Measurements from ENCODE around the gene PRDM16. TPM values are rescaled to one million over a fixed set of nuclear protein-coding genes. Genes with fewer than 3 reads are reported as not detected.

Gene PRDM16
- total RNA-seq, 1 experiment from 2014 or later, result 22.3 TPM

DNA sequence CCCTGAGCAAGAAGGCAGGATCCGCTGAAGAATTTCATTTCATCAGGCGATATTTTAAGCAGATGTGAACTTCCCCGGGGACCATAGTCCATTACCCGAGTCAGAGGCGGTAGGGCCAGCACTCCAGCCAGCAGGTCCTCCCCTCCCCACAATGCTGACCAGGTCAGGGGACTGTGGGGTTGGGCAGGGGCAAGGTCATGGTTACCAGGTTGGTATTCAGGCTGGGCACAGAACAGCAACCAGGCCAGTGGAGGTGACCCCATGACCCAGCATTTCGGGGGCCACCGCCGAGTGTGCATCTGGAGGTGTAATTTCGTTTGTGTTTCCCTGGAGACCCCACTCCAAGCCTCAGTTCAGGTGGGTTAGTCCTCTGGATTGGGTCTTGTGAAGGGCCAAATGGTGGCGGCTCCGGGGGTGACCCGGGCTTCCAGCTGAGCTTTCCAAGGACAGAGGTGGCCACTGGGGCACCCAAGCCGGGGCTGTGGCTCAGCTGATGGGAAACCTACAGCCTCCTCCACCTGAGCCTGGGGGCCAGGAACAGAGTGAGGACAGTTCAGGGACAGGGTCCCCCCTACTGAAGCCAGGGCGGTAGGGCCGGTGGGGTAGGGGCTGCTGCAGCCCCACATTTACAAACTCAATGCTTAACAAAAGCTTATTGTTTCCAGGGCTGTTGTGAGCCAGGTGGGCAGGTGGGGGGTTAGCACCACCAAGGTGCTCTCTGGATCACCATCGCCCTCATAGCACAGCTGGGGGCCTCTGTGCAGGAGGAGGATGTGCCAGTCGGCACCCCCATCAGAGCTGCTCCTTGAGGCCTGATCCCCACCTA is 2.8 kb downstream of the PRDM16 start:
- TSS peak; percentile 25 for BruUV-seq (replicated peaks)
- Histone ChIP-seq H3K27ac (ENCODE audit: low read length) (peak overlapping the region; percentile 97), H3K27me3 (ENCODE audit: control insufficient read depth, insufficient read depth, low read length) (no peaks in the 10 kb centered on the region), H3K4me3 (ENCODE audit: low read depth in 2 of 2, low read length in 2 of 2) (peak overlapping the region; percentile 48 to 60), H3K4me1 (ENCODE audit: control insufficient read depth, insufficient read depth, low read length) (peaks cover 46% of the 10 kb centered on the region), H3K9me3 (ENCODE audit: control insufficient read depth, insufficient read depth, low read depth, low read length) (no peaks in the 10 kb centered on the region), H3K36me3 (ENCODE audit: control insufficient read depth, insufficient read depth, low read length) (no peaks in the 10 kb centered on the region; the same call in 1 of the 2 replicates)
- DNase-seq (ENCODE audit: low read depth, low spot score), result no peak
- in situ Hi-C loops (cut with HindIII; ENCODE audit: low pct_unique_long_range_greater_than_20kb, low sequenced_read_pairs), result no loop called here
- peak; percentile 3 for ATAC-seq
- ChIA-PET POLR2A (no interaction called here), CTCF (no interaction called here)
- intact Hi-C loops (cut with micrococcal nuclease; ENCODE audit: unreplicated experiment), result no loop called here
- TF ChIP-seq POLR2AphosphoS5 (IDR thresholded peaks at IDR 0.05; ENCODE audit: low read depth, low read length) (no peak), SIN3A (IDR thresholded peaks at IDR 0.05; ENCODE audit: borderline replicate concordance, insufficient read depth, low read depth, low read length) (no peak), CTCF (IDR thresholded peaks at IDR 0.05) (no peak), TCF7L2 (IDR thresholded peaks at IDR 0.05; ENCODE audit: low read depth, low read length) (no peak)
- TF ChIP-seq, protein P1, sequence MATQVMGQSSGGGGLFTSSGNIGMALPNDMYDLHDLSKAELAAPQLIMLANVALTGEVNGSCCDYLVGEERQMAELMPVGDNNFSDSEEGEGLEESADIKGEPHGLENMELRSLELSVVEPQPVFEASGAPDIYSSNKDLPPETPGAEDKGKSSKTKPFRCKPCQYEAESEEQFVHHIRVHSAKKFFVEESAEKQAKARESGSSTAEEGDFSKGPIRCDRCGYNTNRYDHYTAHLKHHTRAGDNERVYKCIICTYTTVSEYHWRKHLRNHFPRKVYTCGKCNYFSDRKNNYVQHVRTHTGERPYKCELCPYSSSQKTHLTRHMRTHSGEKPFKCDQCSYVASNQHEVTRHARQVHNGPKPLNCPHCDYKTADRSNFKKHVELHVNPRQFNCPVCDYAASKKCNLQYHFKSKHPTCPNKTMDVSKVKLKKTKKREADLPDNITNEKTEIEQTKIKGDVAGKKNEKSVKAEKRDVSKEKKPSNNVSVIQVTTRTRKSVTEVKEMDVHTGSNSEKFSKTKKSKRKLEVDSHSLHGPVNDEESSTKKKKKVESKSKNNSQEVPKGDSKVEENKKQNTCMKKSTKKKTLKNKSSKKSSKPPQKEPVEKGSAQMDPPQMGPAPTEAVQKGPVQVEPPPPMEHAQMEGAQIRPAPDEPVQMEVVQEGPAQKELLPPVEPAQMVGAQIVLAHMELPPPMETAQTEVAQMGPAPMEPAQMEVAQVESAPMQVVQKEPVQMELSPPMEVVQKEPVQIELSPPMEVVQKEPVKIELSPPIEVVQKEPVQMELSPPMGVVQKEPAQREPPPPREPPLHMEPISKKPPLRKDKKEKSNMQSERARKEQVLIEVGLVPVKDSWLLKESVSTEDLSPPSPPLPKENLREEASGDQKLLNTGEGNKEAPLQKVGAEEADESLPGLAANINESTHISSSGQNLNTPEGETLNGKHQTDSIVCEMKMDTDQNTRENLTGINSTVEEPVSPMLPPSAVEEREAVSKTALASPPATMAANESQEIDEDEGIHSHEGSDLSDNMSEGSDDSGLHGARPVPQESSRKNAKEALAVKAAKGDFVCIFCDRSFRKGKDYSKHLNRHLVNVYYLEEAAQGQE (IDR thresholded peaks at IDR 0.05; ENCODE audit: insufficient read depth in 1 of 2, low read depth in 2 of 2, low read length in 1 of 2), result no peak

DNA sequence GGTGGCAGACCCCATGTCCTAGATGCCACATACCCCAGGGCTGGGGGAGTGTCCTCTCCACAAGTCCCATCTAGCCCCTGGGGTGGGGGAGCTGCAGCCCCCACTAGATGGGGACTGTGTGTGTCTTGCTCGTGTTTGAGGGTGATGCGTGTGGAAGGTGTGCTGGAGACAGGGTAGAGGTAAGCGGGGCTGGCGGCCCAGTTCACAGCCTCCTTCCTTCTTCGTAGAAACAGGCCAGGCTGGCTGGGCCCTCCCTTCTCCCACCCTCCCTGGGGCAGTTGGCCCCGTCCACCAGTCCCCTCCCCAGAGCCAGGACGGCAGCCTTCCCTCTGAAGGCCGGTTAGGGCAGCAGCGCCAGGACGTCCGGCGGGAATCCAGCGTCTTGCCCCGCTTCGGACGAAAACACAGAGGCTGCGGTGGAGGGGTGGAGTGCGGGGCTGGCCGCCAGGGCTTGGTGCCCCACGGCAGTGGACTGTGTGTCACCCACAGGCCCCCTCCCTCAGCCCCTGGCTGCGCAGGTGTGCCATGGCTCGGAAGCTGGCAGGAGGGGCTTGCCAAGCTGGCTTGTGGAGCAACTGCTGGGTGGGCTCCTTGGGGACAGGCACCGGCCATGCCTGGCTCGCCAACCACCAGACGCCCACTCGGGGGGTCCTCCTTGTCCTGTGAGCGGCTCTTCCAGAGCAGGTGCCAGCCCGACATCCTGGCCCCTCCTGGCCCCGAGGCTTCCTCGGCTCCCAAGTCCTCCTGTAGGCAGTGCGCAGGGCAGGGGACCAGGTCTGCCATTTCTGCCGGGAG is 3.6 kb downstream of the PRDM16 start:
- intact Hi-C loops (cut with micrococcal nuclease; ENCODE audit: unreplicated experiment), result no loop called here
- Histone ChIP-seq H3K4me1 (ENCODE audit: control insufficient read depth, insufficient read depth, low read length) (peaks cover 46% of the 10 kb centered on the region), H3K36me3 (ENCODE audit: control insufficient read depth, insufficient read depth, low read length) (no peaks in the 10 kb centered on the region; the same call in 1 of the 2 replicates), H3K4me3 (ENCODE audit: low read depth in 2 of 2, low read length in 2 of 2) (peak overlapping the region; percentile 48 to 60), H3K27ac (ENCODE audit: low read length) (peak overlapping the region; percentile 97), H3K27me3 (ENCODE audit: control insufficient read depth, insufficient read depth, low read length) (no peaks in the 10 kb centered on the region), H3K9me3 (ENCODE audit: control insufficient read depth, insufficient read depth, low read depth, low read length) (no peaks in the 10 kb centered on the region)
- BruUV-seq (replicated peaks), result no TSS peak
- in situ Hi-C loops (cut with HindIII; ENCODE audit: low pct_unique_long_range_greater_than_20kb, low sequenced_read_pairs), result no loop called here
- ChIA-PET POLR2A (interaction anchor here (0.6 kb wide), 1 partner anchor 279 kb away, joined by 4 read pairs; no protein-coding TSS in a partner anchor), CTCF (no interaction called here)
- no peak for TF ChIP-seq POLR2AphosphoS5 (IDR thresholded peaks at IDR 0.05; ENCODE audit: low read depth, low read length)
- TF ChIP-seq, protein P1 (IDR thresholded peaks at IDR 0.05; ENCODE audit: insufficient read depth in 1 of 2, low read depth in 2 of 2, low read length in 1 of 2), result no peak
- ATAC-seq (peak; percentile 20), DNase-seq (ENCODE audit: low read depth, low spot score) (no peak)
